ENCODE data around the gene DLG2.
"Not testable (repeated sequence)": the region's sequence is repeated elsewhere in the genome, so short reads cannot be mapped to it uniquely, and the experiment has no call there.

The DLG2 gene

DNA sequence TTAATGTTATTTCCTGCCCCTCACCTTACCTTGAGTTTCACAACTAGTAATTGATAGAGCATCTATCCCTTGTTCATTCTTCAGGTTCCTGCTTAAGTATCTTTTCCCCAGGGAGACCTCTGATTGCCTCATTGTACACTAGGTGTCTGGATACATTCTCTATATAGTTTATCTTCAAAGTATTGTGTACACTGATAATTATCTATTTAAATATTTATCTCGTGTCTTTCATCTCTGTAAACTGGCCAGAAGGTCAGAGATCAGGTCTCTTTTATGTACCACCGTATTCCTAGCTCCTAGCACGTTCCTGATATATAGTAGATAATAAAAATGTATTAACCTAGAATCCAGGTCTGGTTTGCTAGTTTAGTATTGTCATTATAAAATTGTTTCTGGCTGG, 7.6 kb upstream of the DLG2 start:
- no peak for DNase-seq

- no peak for DNase-seq
Observed at GRCh38 chr11:85628771-85629341, 1.7 kb upstream of the DLG2 start.

DNA sequence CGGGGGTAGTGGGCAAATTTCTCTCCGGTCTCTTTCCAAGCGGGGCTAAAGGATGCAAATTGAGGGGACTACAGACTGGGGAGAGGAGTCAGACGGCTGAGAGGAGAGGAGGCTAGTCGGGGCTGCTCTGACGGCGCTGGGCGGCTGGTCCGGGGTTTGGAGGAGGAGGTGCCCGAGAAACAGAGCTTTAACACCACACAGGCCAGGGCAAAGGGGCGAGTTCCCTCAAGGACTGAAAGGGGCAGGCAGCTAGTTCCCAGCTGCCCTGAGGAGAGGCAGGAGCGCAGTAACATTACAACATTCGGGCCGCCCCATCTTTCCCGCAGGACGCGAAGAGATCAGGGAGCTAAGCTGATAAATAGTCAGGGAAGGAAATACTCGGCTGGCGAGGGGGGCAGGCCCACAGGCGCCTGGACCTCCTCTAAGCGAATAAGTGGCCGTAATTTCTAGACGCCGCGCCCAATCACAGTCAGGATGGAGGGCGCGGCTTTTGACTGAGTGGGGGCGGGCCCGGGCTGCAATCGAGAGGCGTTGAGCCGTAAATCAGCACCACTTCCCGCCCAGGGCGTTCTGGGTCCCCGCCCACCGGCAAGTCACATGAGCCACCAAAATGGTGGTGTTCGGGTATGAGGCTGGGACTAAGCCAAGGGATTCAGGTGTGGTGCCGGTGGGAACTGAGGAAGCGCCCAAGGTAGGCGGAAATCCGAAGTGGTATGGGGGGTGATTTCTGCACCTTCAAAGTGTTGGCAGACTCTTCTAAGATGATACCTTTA, 1.0 kb upstream of the DLG2 start, which contains the start of gene TMEM126B:
TSS of gene TMEM126B (plus strand) at position 596 of the 773 bp plus-strand sequence. CDS start at position 611, 15 bp downstream.
- peak; percentile 90 to 97 for DNase-seq

DNA sequence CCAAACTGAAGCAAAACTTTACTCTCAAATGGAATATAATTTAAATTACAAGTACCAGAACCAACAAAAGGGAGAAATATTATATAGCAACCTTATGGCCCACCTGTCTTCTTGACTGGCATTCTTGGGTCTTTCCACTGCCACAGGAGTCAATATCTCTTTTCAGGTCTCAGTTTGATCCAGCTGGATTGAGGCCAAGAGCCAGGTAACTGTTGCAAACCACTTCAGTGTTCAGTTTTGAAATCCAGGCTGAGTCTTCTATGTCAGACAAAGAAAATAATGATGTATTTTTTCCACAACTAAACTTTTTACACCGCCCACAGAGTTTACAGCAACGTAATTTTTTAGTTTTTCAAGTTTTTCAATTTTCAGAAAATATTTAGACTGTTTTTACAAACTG, 648 bp downstream of the DLG2 start:
- peak in 1 of 2 experiments; percentile 10 for DNase-seq

DNA sequence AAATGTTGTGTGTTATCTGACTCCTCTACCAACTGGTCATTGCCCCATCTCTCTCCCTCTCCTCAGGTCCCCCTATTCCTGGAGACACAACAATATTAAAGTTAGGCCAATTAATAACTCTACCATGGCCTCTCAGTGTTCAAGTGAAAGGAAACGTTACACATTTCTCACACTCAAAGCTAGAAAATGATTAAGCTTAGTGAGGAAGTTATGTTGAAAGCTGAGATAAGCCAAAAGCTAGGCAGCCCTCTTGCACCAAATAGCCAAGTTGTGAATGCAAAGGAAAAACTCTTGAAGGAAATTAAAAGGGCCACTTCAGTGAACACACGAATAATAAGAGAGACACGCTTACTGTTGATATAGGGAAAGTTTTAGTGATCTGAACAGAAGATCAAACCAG, 6.9 kb downstream of the DLG2 start:
- no peak for DNase-seq

DNA sequence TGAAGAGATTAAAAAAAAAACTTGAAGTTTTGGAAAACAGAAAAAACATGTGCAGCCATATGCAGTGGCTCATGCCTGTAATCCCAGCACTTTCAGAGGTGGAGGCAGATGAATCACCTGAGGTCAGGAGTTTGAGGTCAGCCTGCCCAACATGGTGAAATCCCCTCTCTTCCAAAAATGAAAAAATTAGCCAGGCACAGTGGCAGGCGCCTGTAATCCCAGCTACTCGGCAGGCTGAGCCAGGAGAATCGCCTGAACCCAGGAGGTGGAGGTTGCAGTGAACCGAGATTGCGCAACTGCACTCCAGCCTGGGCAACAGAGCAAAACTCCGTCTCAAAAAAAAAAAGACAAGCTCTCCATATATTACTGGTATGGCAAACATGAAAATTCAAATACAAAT, 7.6 kb downstream of the DLG2 start:
- no peak for DNase-seq

DNA sequence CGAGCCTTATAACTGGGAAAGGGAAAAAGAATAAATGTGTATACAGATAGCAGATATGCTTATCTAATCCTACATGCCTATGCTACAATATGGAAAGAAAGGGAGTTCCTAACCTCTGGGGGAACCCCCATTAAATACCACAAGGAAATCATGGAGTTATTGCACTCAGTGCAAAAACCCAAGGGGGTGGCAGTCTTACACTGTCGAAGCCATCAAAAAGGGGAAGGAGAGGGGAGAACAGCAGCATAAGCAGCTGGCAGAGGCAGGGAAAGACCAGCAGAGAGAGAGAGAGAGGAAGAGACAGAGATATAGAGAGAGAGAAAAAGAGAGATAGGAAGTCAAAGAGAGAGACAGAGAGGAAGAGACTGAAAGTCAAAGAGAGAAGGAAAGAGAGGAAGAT, 15.5 kb downstream of the DLG2 start:
- not testable (repeated sequence) for DNase-seq

GRCh38 chr11:85609286-85609685, 17.9 kb downstream of the DLG2 start:
- not testable (repeated sequence) for DNase-seq

DNA sequence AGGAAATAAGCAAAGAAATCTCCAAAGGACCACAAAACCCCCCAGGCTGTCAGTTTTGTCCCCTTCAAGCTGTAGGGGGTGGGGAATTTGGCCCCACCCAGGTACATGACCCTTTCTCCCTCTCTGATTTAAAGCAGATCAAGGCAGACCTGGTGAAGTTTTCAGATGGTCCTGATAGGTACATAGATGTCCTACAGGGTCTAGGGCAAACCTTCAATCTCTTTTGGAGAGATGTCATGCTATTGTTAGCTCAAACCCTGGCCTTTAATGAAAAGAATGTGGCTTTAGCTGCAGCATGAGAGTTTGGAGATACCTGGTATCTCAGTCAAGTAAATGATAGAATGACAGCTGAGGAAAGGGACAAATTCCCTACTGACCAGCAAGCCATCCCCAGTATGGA, 18.5 kb downstream of the DLG2 start:
- DNase-seq = not testable (repeated sequence)

DNA sequence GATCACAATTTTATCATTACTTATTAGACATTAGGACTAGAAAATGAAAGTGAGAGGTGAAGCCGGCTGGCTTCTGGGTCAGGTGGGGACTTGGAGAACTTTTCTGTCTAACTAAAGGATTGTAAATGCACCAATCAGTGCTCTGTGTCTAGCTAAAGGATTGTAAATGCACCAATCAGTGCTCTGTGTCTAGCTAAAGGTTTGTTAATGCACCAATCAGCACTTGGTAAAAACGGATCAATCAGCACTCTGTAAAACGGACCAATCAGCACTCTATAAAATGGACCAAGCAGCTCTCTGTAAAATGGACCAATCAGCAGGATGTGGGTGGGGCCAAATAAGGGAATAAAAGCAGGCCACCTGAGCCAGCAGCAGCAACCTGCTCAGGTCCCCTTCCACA, 20.9 kb downstream of the DLG2 start:
- DNase-seq = not testable (repeated sequence)

- DNase-seq = no peak
Observed at GRCh38 chr11:85603220-85603619, 23.9 kb downstream of the DLG2 start.

- DNase-seq = no peak
Observed at GRCh38 chr11:85602526-85603213, 24.5 kb downstream of the DLG2 start.

DNA sequence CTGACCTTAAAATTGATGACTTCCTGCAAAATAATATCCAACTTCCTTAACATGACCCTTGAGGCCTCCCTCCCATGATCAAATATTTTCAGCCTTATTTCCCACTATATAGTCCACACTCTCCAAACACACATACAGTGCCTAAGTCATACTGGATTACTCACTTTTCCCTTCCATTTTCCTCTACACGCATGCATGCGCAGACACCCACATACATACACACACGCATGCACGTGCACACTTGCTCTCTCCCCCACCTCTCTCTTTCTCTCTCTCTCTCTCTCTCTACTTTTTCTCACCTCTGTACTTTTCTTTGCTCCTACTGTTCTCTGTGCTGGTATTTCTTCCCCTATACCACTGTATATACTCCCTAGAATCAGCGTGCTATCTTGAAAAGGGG, 28.1 kb downstream of the DLG2 start:
- no peak for DNase-seq

DNA sequence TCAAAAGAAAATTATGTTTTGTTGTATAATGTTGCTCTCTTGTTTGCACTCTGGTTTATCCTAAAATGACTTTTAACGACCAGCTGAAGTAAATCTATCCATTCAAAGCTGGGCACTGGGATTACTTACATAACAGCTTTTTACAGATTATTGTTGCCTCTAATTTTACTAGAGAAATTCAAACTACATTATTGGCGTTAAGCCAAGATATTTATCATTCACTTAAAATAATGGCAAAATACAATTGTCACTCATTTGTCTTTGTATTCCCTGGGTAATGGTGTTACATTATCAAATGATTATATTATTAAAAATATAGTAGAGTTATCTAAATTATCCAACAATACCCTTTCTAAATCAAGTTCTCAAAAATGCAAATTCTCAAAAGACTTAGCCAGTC, 30.3 kb downstream of the DLG2 start:
- no peak for DNase-seq

- DNase-seq = peak; percentile 1 to 43
Observed at GRCh38 chr11:85595285-85595884, 31.8 kb downstream of the DLG2 start.

DNA sequence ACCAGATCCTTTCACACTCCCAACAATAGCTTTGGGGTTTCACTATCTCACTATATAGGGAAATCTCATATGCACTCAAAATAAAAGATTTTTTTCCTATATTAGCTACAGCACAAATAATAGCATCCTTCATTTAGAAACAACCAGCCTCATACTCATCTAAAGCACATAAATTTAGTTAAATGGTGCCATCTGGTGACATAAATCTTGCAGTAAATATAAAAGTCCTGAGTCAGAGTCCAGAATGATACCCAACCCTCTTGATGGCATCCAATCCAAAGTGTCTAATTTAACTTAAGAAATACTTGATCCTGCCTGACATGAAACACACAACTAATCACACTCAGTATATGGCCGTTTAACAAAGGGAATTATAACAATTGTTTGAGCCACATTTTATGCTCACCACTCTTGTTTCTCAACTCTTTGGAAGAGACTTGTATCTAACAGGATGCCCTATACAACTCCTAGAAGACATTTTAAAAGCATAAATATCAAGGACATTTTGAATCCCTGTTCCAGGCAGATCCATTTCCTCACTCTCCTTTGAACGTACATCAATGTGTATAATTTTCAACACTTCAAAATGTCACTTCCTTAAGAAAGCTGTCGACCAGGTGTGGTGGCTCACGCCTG, 36.2 kb downstream of the DLG2 start:
- peak in 1 of 2 experiments; percentile 51 for DNase-seq

DNA sequence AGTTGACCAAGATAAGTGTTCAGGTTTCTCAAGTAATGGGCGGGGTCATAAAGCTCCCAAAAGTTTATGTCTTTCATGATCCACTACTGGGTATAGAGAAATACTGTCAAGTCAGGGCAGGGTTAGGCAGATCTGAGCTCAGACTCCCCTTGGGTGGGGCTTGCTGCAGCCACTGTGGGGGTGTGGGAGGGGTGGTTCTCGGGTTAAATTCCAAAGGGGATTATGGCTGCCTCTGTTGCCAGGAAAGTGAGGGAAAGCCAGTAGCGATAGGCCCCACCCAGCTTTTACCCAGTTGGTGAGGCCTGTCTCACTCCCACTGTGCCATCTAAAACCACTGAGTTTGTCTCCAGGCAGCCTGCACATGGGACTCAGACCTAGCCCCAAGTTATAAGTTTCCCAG, 37.8 kb downstream of the DLG2 start:
- peak in 1 of 2 experiments; percentile 3 for DNase-seq

DNA sequence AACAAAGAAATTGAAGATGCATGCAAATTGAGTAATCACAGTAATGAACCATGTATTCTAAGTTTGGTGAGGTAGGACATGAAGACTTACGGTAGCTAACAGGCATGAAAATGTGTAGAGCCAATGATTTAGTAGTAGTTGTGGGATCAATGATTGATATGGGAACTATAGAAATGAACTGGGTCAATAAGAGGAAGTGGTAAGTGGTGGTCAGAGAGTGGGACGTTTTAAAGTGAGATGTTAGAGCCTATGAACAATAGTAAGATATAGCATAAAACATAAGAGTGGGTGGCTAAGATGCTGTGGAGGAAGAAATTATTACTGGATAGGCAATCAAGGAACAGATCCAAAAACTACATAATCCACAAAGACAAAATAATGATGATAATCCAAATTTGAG, 45.0 kb downstream of the DLG2 start:
- DNase-seq = no peak

GRCh38 chr11:85575388-85575787, 51.8 kb downstream of the DLG2 start:
- DNase-seq = no peak

GRCh38 chr11:85572056-85572455, 55.1 kb downstream of the DLG2 start:
- DNase-seq = no peak

- DNase-seq = no peak
Observed at GRCh38 chr11:85569525-85569924, 57.6 kb downstream of the DLG2 start.

DNA sequence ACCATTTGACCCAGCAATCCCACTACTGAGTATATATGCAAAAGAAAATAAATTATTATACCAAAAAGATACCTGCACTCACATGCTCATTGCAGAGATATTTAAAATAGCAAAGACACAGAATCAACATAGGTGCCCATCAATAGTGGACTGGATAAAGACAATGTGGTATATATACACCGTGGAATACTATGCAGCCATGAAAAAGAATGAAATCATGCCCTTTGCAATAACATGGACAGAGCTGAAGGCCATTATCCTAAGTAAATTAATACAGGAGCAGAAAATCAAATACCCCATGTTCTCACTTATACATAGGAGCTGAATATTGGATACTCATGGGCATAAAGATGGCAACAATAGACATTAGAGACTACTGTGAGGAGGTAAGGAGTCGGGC, 68.7 kb downstream of the DLG2 start:
- no peak for DNase-seq

DNA sequence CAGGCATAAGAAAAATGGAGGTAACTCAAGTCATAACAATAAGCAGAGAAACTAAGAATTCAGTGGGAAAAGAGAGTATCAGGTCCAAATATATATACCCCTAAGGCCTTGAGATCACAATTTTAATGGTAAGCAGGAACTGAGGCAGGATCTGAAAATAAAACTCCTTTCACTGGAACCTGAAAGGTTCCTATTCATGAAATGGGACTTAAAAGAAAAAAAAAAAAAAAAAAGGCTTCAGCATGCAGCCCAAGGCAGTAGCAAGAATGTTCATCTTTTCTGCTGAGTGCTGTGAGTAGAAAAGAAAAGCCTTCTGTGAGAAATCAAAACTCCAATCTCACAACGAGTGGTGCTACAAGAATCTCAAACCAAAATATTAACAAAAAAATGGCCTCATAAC, 75.3 kb downstream of the DLG2 start:
- DNase-seq = no peak

All from NCI-H524 (cell line).